HT1080 (cell line): ENCODE measurements around the gene PDPK1. TPM values are rescaled to one million over a fixed set of nuclear protein-coding genes. Genes with fewer than 3 reads are reported as not detected.
"Not testable (repeated sequence)": the region's sequence is repeated elsewhere in the genome, so short reads cannot be mapped to it uniquely, and the experiment has no call there.

Source experiments
- DNase-seq: peaks from one replicate; pipeline ENCODE4 v3.0.0-alpha.2; 2015; ENCODE audit warnings: low read depth
- total RNA-seq: library from RNA; depleted of rRNA; stranded (reverse); fragments of >200 nt; shearing (Covaris generic); gene quantifications from 2 replicates; pipeline ENCODE4 v1.2.3, GENCODE V29; 2014

The PDPK1 gene
- total RNA-seq, 1 experiment from 2014 or later, result 18.2 TPM

- DNase-seq, result peak; percentile 47
These were observed 16.9 kb upstream of the PDPK1 start for GRCh38 chr16:2520784-2521531.

GRCh38 chr16:2523801-2524231 lies 14.0 kb upstream of the PDPK1 start:
- DNase-seq, result no peak

- DNase-seq, result no peak
These were observed 13.4 kb upstream of the PDPK1 start for GRCh38 chr16:2524339-2524938.

GRCh38 chr16:2526135-2526534 lies 11.7 kb upstream of the PDPK1 start:
- DNase-seq, result no peak

GRCh38 chr16:2527071-2527783 lies 10.6 kb upstream of the PDPK1 start:
- DNase-seq, result no peak

GRCh38 chr16:2527784-2528100 lies 10.1 kb upstream of the PDPK1 start:
- DNase-seq, result no peak

GRCh38 chr16:2528161-2529060 lies 9.4 kb upstream of the PDPK1 start:
- DNase-seq, result no peak

GRCh38 chr16:2529061-2529931 lies 8.5 kb upstream of the PDPK1 start:
- DNase-seq, result peak; percentile 40

GRCh38 chr16:2529961-2530628 lies 7.7 kb upstream of the PDPK1 start:
- DNase-seq, result no peak

GRCh38 chr16:2530629-2531318 lies 7.0 kb upstream of the PDPK1 start:
- no peak for DNase-seq

GRCh38 chr16:2531371-2531695 lies 6.5 kb upstream of the PDPK1 start, which contains the start of gene CEMP1:
Gene CEMP1 (minus strand): TSS chr16:2531408. CDS start chr16:2531073, 335 bp downstream.
- DNase-seq, result no peak

GRCh38 chr16:2531696-2532493 lies 5.9 kb upstream of the PDPK1 start:
- DNase-seq, result peak; percentile 95

- DNase-seq, result no peak
These were observed 5.2 kb upstream of the PDPK1 start for GRCh38 chr16:2532494-2533141.

GRCh38 chr16:2533142-2533755 lies 4.6 kb upstream of the PDPK1 start:
- DNase-seq, result not testable (repeated sequence)

GRCh38 chr16:2533912-2534311 lies 3.9 kb upstream of the PDPK1 start:
- DNase-seq, result no peak

GRCh38 chr16:2534335-2534734 lies 3.5 kb upstream of the PDPK1 start:
- DNase-seq, result not testable (repeated sequence)

GRCh38 chr16:2535625-2536013 lies 2.2 kb upstream of the PDPK1 start:
- DNase-seq, result peak; percentile 54
